Measurements from ENCODE around the gene FABP7. TPM values are rescaled to one million over a fixed set of nuclear protein-coding genes. Genes with fewer than 3 reads are reported as not detected.

The FABP7 gene
- total RNA-seq, 1 donor: not detected

GRCh38 chr6:122770835-122771601 lies 8.5 kb upstream of the FABP7 start:
- DNase-seq (ENCODE audit: insufficient read length, low spot score, missing footprints): no peak
- H3K4me3 ChIP-seq (ENCODE audit: insufficient read depth, low read length): no peak overlapping the region
- H3K9me3 ChIP-seq (ENCODE audit: low read depth, low read length): no peaks in the 10 kb centered on the region
- no peak overlapping the region for H3K4me2 ChIP-seq (ENCODE audit: insufficient read depth, low read length)
- no peaks in the 10 kb centered on the region for H3K4me1 ChIP-seq (ENCODE audit: insufficient read depth, low read length)
- no peaks in the 10 kb centered on the region for H3K36me3 ChIP-seq (ENCODE audit: insufficient read depth, low read length)
- H3K27me3 ChIP-seq (ENCODE audit: insufficient read depth, low read length): no peaks in the 10 kb centered on the region
- H2AFZ ChIP-seq (ENCODE audit: low read length): no peak overlapping the region
- no peaks in the 10 kb centered on the region for H4K20me1 ChIP-seq (ENCODE audit: insufficient read depth, low read length)
- no peaks in the 10 kb centered on the region for H3K79me2 ChIP-seq (ENCODE audit: insufficient read depth, low read length)
- no peak overlapping the region for H3K27ac ChIP-seq (ENCODE audit: low read depth, low read length)
- no peak for TF ChIP-seq CTCF (IDR thresholded peaks at IDR 0.05; ENCODE audit: extremely low read depth, low read depth, low read length)

GRCh38 chr6:122772724-122773415 lies 6.6 kb upstream of the FABP7 start:
- Histone ChIP-seq H3K27me3 (ENCODE audit: insufficient read depth, low read length) (no peaks in the 10 kb centered on the region), H3K79me2 (ENCODE audit: insufficient read depth, low read length) (no peaks in the 10 kb centered on the region), H3K27ac (ENCODE audit: low read depth, low read length) (no peak overlapping the region), H4K20me1 (ENCODE audit: insufficient read depth, low read length) (no peaks in the 10 kb centered on the region), H3K9me3 (ENCODE audit: low read depth, low read length) (no peaks in the 10 kb centered on the region), H3K4me1 (ENCODE audit: insufficient read depth, low read length) (no peaks in the 10 kb centered on the region), H2AFZ (ENCODE audit: low read length) (no peak overlapping the region), H3K4me2 (ENCODE audit: insufficient read depth, low read length) (no peak overlapping the region), H3K4me3 (ENCODE audit: insufficient read depth, low read length) (no peak overlapping the region), H3K36me3 (ENCODE audit: insufficient read depth, low read length) (no peaks in the 10 kb centered on the region)
- no peak for DNase-seq (ENCODE audit: insufficient read length, low spot score, missing footprints)
- TF ChIP-seq CTCF (IDR thresholded peaks at IDR 0.05; ENCODE audit: extremely low read depth, low read depth, low read length): no peak

DNA sequence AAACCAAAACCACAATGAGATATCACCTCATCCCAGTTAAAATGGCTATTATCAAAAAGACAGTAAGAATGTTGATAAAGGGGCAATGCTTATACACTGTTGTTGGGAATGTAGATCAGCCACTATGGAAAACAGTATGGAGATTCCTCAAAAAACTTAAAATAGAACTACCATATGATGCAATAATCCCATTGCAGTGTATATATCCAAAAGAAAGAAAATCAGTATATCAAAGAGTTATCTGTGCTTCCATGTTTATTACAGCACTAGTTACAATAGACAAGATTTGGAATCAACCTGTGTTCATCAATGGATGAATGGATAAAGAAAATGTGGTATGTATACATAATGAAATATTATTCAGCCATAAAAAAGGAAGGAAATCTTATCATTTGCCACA lies 3.5 kb upstream of the FABP7 start:
- no peak overlapping the region for H2AFZ ChIP-seq (ENCODE audit: low read length)
- H3K4me3 ChIP-seq (ENCODE audit: insufficient read depth, low read length): no peak overlapping the region
- no peaks in the 10 kb centered on the region for H3K9me3 ChIP-seq (ENCODE audit: low read depth, low read length)
- no peak for TF ChIP-seq CTCF (IDR thresholded peaks at IDR 0.05; ENCODE audit: extremely low read depth, low read depth, low read length)
- H3K36me3 ChIP-seq (ENCODE audit: insufficient read depth, low read length): no peaks in the 10 kb centered on the region
- no peaks in the 10 kb centered on the region for H3K79me2 ChIP-seq (ENCODE audit: insufficient read depth, low read length)
- no peaks in the 10 kb centered on the region for H3K4me1 ChIP-seq (ENCODE audit: insufficient read depth, low read length)
- no peak overlapping the region for H3K4me2 ChIP-seq (ENCODE audit: insufficient read depth, low read length)
- H3K27me3 ChIP-seq (ENCODE audit: insufficient read depth, low read length): peaks cover 17% of the 10 kb centered on the region
- no peaks in the 10 kb centered on the region for H4K20me1 ChIP-seq (ENCODE audit: insufficient read depth, low read length)
- DNase-seq (ENCODE audit: insufficient read length, low spot score, missing footprints): no peak
- no peak overlapping the region for H3K27ac ChIP-seq (ENCODE audit: low read depth, low read length)

DNA sequence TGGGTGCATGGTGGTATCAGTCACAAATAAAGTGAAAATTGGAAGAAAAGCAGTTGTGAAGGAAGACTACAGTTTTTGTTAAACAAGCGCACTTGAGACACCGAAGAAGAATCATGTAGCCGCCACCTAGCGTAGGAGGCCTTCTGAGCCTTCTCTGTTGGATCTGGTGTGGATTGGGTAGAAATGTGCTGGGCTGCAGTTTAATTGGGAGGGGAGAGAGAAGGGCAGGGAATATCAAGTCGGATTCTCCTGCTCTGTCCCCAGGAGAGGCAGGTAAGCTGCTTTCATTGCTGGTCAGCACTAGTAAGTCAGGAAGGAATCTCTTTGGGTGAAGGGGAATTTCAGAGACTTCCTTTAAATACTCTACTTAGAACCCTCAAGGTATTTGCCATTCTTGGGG lies 1.2 kb upstream of the FABP7 start:
- Histone ChIP-seq H3K79me2 (ENCODE audit: insufficient read depth, low read length) (no peaks in the 10 kb centered on the region), H3K4me3 (ENCODE audit: insufficient read depth, low read length) (no peak overlapping the region), H3K27me3 (ENCODE audit: insufficient read depth, low read length) (peaks cover 17% of the 10 kb centered on the region), H3K9me3 (ENCODE audit: low read depth, low read length) (no peaks in the 10 kb centered on the region), H4K20me1 (ENCODE audit: insufficient read depth, low read length) (no peaks in the 10 kb centered on the region), H3K4me1 (ENCODE audit: insufficient read depth, low read length) (no peaks in the 10 kb centered on the region), H3K36me3 (ENCODE audit: insufficient read depth, low read length) (no peaks in the 10 kb centered on the region), H2AFZ (ENCODE audit: low read length) (no peak overlapping the region), H3K27ac (ENCODE audit: low read depth, low read length) (no peak overlapping the region), H3K4me2 (ENCODE audit: insufficient read depth, low read length) (no peak overlapping the region)
- no peak for TF ChIP-seq CTCF (IDR thresholded peaks at IDR 0.05; ENCODE audit: extremely low read depth, low read depth, low read length)
- DNase-seq (ENCODE audit: insufficient read length, low spot score, missing footprints): no peak
